HEK293 (cell line): Measurements from ENCODE around the gene ARHGEF7.

ENCODE experiments used
- CTCF ChIA-PET: fragments of 350-600 bp; formaldehyde crosslinking; extraction: SDS; loops from one replicate; lab custom pipeline; 2021; ENCODE audit warnings: antibody characterized with exemption; lab: Yijun Ruan, JAX
- POLR2A ChIA-PET: fragments of 300-600 bp; formaldehyde crosslinking; extraction: SDS; loops from one replicate; lab custom pipeline; 2020; ENCODE audit warnings: antibody characterized with exemption, inconsistent platforms; lab: Yijun Ruan, JAX
- H3K27ac ChIP-seq: fragments of 200-500 bp; sonication (Bioruptor generic); 2 replicates; pipeline ENCODE4 v1.5.1; 2014; ENCODE audit warnings: low read depth, low read length, control low read depth, inconsistent platforms; ENCODE audit errors: extremely low read depth
- H3K36me3 ChIP-seq, 2 experiments: fragments of 200-500 bp in 1 of 2; sonication (Bioruptor generic) in 1 of 2; 1 replicate in 1 of 2; 2 replicates in 1 of 2; pipeline ENCODE4 v1.5.1; 2014 to 2017; ENCODE audit warnings: inconsistent platforms in 2 of 2, low read length in 2 of 2; ENCODE audit not compliant: control insufficient read depth in 2 of 2, insufficient read depth in 1 of 2
- H3K4me1 ChIP-seq: fragments of 200-500 bp; sonication (Bioruptor generic); 2 replicates; pipeline ENCODE4 v1.5.1; 2014; ENCODE audit warnings: mild to moderate bottlenecking, low read length, inconsistent platforms; ENCODE audit not compliant: control insufficient read depth, insufficient read depth
- H3K4me3 ChIP-seq: 2 replicates; pipeline ENCODE4 v1.5.1; 2011; ENCODE audit warnings: low read depth, mild to moderate bottlenecking, control low read depth, low read length, moderate library complexity
- H3K9me3 ChIP-seq: fragments of 200-500 bp; sonication (Bioruptor generic); 2 replicates; pipeline ENCODE4 v1.5.1; 2014; ENCODE audit warnings: low read depth, low read length, inconsistent platforms; ENCODE audit not compliant: control insufficient read depth, insufficient read depth
- PRDM6 ChIP-seq: fragments of 450-650 bp; formaldehyde crosslinking; IDR thresholded peaks from 2 replicates; pipeline ENCODE4 v1.5.1; 2017; ENCODE audit warnings: missing biosample characterization, missing genetic modification characterization
- TRIM28 ChIP-seq: IDR thresholded peaks from 2 replicates; pipeline ENCODE4 v1.6.1; 2011; ENCODE audit warnings: low read length, control low read depth, borderline replicate concordance
- ZBTB17 ChIP-seq: fragments of 450-650 bp; formaldehyde crosslinking; IDR thresholded peaks from 2 replicates; pipeline ENCODE4 v1.5.1; 2016; ENCODE audit warnings: missing biosample characterization, missing genetic modification characterization
- ZBTB20 ChIP-seq: fragments of 450-650 bp; formaldehyde crosslinking; IDR thresholded peaks from 2 replicates; pipeline ENCODE4 v1.5.1; 2016; ENCODE audit warnings: missing biosample characterization, missing genetic modification characterization
- ZBTB21 ChIP-seq: fragments of 450-650 bp; formaldehyde crosslinking; IDR thresholded peaks from 2 replicates; pipeline ENCODE4 v1.5.1; 2017; ENCODE audit warnings: missing biosample characterization, missing genetic modification characterization
- ZBTB7A ChIP-seq: fragments of 450-650 bp; formaldehyde crosslinking; IDR thresholded peaks from 2 replicates; pipeline ENCODE4 v1.5.1; 2016; ENCODE audit warnings: low read depth, missing biosample characterization, missing genetic modification characterization
- ZBTB8A ChIP-seq: fragments of 450-650 bp; formaldehyde crosslinking; IDR thresholded peaks from 2 replicates; pipeline ENCODE4 v1.5.1; 2016; ENCODE audit warnings: missing biosample characterization, missing genetic modification characterization
- ZFP69B ChIP-seq: fragments of 450-650 bp; formaldehyde crosslinking; IDR thresholded peaks from 2 replicates; pipeline ENCODE4 v1.5.1; 2016; ENCODE audit warnings: missing biosample characterization, missing genetic modification characterization
- ZNF146 ChIP-seq: fragments of 450-650 bp; formaldehyde crosslinking; IDR thresholded peaks from 2 replicates; pipeline ENCODE4 v1.5.1; 2016; ENCODE audit warnings: missing biosample characterization, missing genetic modification characterization
- ZNF174 ChIP-seq: fragments of 450-650 bp; formaldehyde crosslinking; IDR thresholded peaks from 2 replicates; pipeline ENCODE4 v1.5.0; 2017; ENCODE audit warnings: missing biosample characterization, mild to moderate bottlenecking, missing genetic modification characterization
- ZNF19 ChIP-seq: fragments of 450-650 bp; formaldehyde crosslinking; IDR thresholded peaks from 2 replicates; pipeline ENCODE4; 2016; ENCODE audit warnings: missing biosample characterization, missing genetic modification characterization, low read depth
- ZNF23 ChIP-seq: fragments of 450-650 bp; formaldehyde crosslinking; IDR thresholded peaks from 2 replicates; pipeline ENCODE4 v1.5.1; 2016; ENCODE audit warnings: missing biosample characterization, missing genetic modification characterization, borderline replicate concordance
- ZNF248 ChIP-seq: fragments of 450-650 bp; formaldehyde crosslinking; IDR thresholded peaks from 2 replicates; pipeline ENCODE4 v1.5.1; 2017; ENCODE audit warnings: missing biosample characterization, missing genetic modification characterization
- ZNF26 ChIP-seq: fragments of 450-650 bp; formaldehyde crosslinking; IDR thresholded peaks from 2 replicates; pipeline ENCODE4 v1.5.1; 2016; ENCODE audit warnings: missing biosample characterization, missing genetic modification characterization
- ZNF324 ChIP-seq: fragments of 450-650 bp; formaldehyde crosslinking; IDR thresholded peaks from 2 replicates; pipeline ENCODE4 v1.5.1; 2016; ENCODE audit warnings: missing biosample characterization, missing genetic modification characterization
- ZNF398 ChIP-seq: fragments of 450-650 bp; formaldehyde crosslinking; IDR thresholded peaks from 2 replicates; pipeline ENCODE4 v1.5.1; 2017; ENCODE audit warnings: missing biosample characterization, missing genetic modification characterization
- ZNF449 ChIP-seq: fragments of 450-650 bp; formaldehyde crosslinking; IDR thresholded peaks from 2 replicates; pipeline ENCODE4 v1.5.1; 2017; ENCODE audit warnings: missing biosample characterization, mild to moderate bottlenecking, missing genetic modification characterization, moderate library complexity
- ZNF514 ChIP-seq: fragments of 450-650 bp; formaldehyde crosslinking; IDR thresholded peaks from 2 replicates; pipeline ENCODE4 v1.5.1; 2016; ENCODE audit warnings: missing biosample characterization, missing genetic modification characterization
- ZNF544 ChIP-seq: fragments of 450-650 bp; formaldehyde crosslinking; IDR thresholded peaks from 2 replicates; pipeline ENCODE4 v1.5.0; 2017; ENCODE audit warnings: missing biosample characterization, missing genetic modification characterization
- ZNF610 ChIP-seq: fragments of 450-650 bp; formaldehyde crosslinking; IDR thresholded peaks from 2 replicates; pipeline ENCODE4 v1.5.1; 2016; ENCODE audit warnings: missing biosample characterization, missing genetic modification characterization, borderline replicate concordance
- ZNF629 ChIP-seq: fragments of 450-650 bp; formaldehyde crosslinking; IDR thresholded peaks from 2 replicates; pipeline ENCODE4 v1.5.1; 2017; ENCODE audit warnings: missing biosample characterization, missing genetic modification characterization
- ZNF645 ChIP-seq: fragments of 450-650 bp; formaldehyde crosslinking; IDR thresholded peaks from 2 replicates; pipeline ENCODE4; 2016; ENCODE audit warnings: missing biosample characterization, missing genetic modification characterization
- ZNF707 ChIP-seq: fragments of 450-650 bp; formaldehyde crosslinking; IDR thresholded peaks from 2 replicates; pipeline ENCODE4 v1.5.1; 2016; ENCODE audit warnings: missing biosample characterization, missing genetic modification characterization

Gene ARHGEF7

GRCh38 chr13:111145071-111145470, 30.0 kb downstream of the ARHGEF7 start:
- TF ChIP-seq ZBTB17 (tag by site-specific recombination) (no peak), ZNF23 (tag by site-specific recombination) (no peak), PRDM6 (no peak)
- no peaks in the 10 kb centered on the region for H3K9me3 ChIP-seq

GRCh38 chr13:111145506-111145905, 30.4 kb downstream of the ARHGEF7 start:
- H3K4me3 ChIP-seq, result no peak overlapping the region
- ChIA-PET POLR2A (no interaction called here), CTCF (no interaction called here)
- no peaks in the 10 kb centered on the region for H3K4me1 ChIP-seq
- no peaks in the 10 kb centered on the region for H3K36me3 ChIP-seq
- H3K27ac ChIP-seq, result no peak overlapping the region
- no peaks in the 10 kb centered on the region for H3K9me3 ChIP-seq
- TF ChIP-seq ZNF398 (tag by site-specific recombination), result no peak
- TF ChIP-seq ZNF449 (tag by site-specific recombination), result no peak
- no peak for TF ChIP-seq ZNF324
- no peak for TF ChIP-seq ZNF610 (tag by site-specific recombination)
- no peak for TF ChIP-seq ZNF645 (tag by site-specific recombination)
- TF ChIP-seq ZBTB21 (tag by site-specific recombination), result no peak
- TF ChIP-seq ZNF544 (tag by site-specific recombination), result no peak
- no peak for TF ChIP-seq ZNF514 (tag by site-specific recombination)
- no peak for TF ChIP-seq ZBTB20 (tag by site-specific recombination)
- TF ChIP-seq ZNF19 (tag by site-specific recombination), result no peak
- TF ChIP-seq ZNF248 (tag by site-specific recombination), result no peak
- TF ChIP-seq TRIM28, result no peak
- TF ChIP-seq ZNF629 (tag by site-specific recombination), result no peak
- TF ChIP-seq ZBTB8A, result no peak
- TF ChIP-seq ZBTB7A, result no peak
- TF ChIP-seq ZNF146, result no peak
- no peak for TF ChIP-seq ZNF26
- no peak for TF ChIP-seq ZNF707 (tag by site-specific recombination)
- no peak for TF ChIP-seq ZFP69B (tag by site-specific recombination)
- TF ChIP-seq ZNF174 (tag by site-specific recombination), result no peak
- TF ChIP-seq, all 188 proteins: peak for 0

More at GRCh38 chr13:111145071-111145470, 30.0 kb downstream of the ARHGEF7 start:
- ChIA-PET POLR2A (no interaction called here), CTCF (interaction anchor here (1.1 kb wide), 1 partner anchor 71 kb away, joined by 7 read pairs; no protein-coding TSS in a partner anchor)
- Histone ChIP-seq H3K27ac (no peak overlapping the region), H3K4me1 (no peaks in the 10 kb centered on the region), H3K4me3 (no peak overlapping the region), H3K36me3 (no peaks in the 10 kb centered on the region)
